Stimulated activated CD8-positive, alpha-beta memory T cell treated with anti-CD3 and anti-CD28 coated beads, Interleukin-4, amount 100 ng/mL, for 1 hour (primary cell): ENCODE data around the gene ACKR3.

Experiments used
- DNase-seq, 2 donors: peaks; one replicate each; pipeline ENCODE4 v3.0.0-alpha.2; 2020; ENCODE audit warnings: low read depth in 2 of 2, low spot score in 1 of 2

Gene ACKR3

DNA sequence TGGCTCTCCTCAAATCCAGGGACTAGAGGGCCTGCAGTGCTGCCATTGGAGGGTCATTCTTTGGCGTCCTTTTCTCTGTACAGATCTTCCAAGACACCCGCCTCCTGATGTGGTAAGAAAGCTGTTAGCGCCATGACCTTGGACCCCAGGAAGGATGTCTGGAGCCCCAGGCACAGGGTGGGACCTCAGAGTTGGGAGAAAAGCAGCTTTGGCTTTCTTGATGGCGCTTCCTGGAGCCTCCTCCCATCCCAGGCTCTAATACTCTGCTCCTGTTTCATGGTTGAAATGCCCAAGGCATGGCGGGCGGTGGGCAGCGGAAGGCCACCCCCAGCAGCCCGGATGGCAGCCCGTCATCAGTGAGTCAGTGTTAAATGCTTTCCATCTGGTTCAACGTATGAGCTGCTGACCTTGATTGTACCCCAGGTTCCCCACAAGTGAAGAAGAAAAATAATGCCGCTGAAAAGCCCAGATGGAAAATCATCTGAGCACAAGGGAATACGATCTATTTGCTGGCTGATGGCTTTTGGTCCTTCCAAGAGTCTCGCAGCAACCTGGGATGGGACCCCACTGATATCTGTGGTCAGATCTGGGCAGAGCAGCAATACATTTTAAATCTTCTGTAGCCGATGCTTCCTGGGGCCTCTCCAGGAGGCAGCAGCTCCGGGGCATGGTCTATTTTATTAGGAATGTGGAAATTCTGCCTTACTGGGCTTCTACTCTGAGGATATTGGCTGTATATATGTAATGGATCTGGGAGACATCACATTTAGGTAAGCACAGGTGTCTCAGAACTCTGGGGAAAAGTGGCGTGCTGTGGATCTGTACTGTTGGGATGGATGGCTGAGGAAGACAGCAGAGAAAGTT lies 15.1 kb downstream of the ACKR3 start:
- DNase-seq, result no peak

- DNase-seq, result no peak
Observed at GRCh38 chr2:236585966-236586365, 16.3 kb downstream of the ACKR3 start.

GRCh38 chr2:236587861-236588815 lies 18.5 kb downstream of the ACKR3 start:
- DNase-seq, result no peak

- no peak for DNase-seq
Observed at GRCh38 chr2:236588932-236589592, 19.4 kb downstream of the ACKR3 start.

DNA sequence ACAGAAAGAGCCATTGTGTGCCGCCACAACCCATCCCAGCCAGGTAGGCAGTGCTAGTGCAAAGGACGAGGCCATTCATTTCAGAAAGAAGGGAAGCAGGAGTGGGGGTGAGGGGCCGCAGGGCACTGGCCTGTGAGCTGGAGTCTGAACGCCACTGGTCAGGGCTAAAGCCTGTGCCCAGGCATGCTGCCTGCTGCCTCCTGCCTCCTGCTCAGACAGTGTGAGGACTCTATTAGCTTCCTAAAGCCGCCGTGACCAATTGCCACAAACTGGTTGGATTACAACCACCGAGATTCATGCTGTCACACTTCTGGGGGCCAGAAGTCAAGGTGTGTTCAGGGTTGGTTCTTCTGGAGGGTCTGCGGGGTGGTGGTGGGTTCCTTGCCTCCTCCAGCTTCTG lies 21.2 kb downstream of the ACKR3 start:
- DNase-seq, result no peak

GRCh38 chr2:236592821-236593220 lies 23.2 kb downstream of the ACKR3 start:
- no peak for DNase-seq

DNA sequence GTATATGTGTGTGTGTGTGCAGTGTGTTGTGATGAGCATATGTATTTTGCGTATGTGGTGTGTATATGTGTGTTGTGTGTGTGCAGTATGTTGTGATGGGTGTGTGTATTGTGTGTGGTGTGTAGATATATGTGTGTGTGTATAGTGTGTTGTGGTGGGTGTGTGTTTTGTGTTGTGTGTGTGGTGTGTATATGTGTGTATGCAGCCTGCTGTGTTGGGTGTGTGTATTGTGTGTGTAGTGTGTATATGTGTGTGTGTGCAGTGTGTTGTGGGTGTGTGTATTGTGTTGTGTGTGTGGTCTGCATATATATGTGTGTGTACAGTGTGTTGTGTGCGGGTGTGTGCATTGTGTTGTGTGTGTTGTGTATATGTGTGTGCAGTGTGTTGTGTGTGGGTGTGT lies 23.9 kb downstream of the ACKR3 start:
- no peak for DNase-seq

GRCh38 chr2:236593956-236594355 lies 24.3 kb downstream of the ACKR3 start:
- DNase-seq, result no peak

- no peak for DNase-seq
Observed at GRCh38 chr2:236597629-236598028, 28.0 kb downstream of the ACKR3 start.

DNA sequence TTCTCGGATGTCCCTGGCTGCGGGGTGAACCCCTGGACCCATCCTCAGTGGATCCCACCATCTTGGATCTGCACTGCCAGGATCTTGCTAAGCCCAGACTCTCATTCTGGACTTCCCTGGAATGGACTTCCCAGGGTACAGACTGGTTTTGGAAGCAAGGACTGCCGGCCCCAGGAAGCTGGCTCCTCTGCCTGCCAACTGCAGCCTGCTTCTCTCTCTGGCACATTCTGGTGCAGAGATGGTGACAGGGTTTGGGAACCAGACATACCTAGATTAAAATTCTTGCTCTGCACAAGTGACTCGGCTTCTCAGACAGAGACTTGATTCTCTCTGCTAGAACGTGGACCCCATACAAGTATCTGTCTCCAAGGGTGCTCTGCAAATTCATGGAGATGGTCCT lies 29.4 kb downstream of the ACKR3 start:
- no peak for DNase-seq

DNA sequence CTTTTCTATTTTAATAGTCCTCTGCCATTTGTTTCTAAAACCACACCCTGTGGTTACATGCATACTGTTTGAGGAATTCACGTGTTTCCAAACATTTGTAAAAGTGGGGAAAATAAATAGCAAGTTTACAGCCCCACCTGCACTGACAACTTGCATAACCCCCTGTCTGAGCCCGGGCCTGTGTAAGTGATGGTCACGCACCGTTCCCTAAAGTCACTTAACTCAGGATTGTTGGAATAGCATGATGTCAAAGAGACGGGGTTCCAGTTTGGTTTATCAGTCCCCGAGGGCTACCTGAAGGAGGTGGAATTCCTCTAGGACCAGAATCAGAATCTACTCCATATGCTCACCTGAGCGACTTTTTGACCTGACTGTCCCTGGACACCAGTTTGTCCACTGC lies 30.5 kb downstream of the ACKR3 start:
- no peak for DNase-seq

GRCh38 chr2:236600892-236601291 lies 31.3 kb downstream of the ACKR3 start:
- no peak for DNase-seq

DNA sequence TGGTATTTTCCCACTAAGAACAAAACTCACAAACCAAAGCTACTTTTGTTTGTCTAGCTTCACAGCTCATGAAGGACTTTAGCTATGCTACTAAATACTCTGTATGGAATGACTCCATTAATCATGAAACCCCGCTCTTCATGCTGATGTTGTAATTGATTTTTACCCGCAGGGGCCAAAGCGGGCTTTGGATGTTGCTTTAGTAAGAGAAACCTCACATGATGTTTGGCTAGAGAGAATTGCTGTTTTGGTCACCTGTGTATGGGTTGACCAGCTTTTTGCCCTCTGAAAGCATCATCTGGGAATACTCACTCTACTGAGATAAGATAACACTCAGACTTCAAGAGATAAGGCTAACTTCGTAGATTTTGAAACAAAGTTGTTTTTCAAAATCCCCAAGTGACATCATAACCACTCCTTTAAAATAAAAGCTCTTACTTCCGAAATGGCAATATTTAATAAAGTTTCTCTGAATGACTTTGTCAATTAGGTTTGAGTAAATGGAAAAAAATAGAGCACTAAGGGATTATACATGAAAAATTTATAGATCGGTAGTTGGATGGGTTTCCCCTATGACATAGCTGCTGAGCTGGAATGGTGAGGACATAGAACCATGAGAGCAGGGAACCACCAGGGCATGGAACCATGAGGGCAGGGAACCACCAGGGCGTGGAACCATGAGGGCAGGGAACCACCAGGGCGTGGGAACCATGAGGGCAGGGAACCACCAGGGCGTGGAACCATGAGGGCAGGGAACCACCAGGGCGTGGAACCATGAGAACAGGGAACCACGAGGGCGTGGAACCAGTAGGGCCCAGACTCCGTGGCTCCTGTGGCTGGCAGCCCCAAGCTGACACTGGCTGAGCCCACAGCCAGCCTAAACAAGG lies 31.9 kb downstream of the ACKR3 start:
- no peak for DNase-seq

GRCh38 chr2:236602678-236603077 lies 33.1 kb downstream of the ACKR3 start:
- DNase-seq, result no peak

DNA sequence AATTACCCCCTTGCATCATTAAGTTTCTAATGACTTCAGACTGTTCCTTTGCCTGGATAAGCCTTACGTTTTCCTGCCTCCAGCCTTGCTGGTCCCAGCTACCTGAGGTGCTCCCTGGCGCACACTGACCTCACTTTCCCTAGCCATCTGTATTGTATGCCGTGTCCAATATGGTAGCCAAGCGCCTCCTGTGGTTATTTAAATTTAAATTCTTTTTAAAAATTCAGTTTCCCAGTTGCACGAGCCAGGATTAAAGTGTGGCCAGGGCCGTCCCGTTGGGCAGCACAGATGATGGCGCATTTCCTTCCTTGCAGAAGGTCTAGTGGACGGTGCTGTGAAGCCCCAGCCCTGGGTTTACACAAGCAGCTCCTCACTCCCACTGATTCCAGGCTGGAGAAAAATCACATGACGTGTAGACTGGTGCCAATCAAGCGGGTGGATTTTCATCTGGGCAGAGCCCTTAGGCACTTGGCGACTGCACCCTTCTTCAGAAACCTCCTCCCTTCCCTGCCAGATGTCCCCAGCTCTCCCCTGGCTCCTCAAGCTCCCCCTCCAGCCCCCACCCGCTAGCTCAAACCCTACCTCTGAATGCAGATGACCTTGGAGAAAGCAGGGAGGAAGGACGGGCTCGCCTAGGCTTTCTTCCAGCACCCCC lies 33.9 kb downstream of the ACKR3 start:
- no peak for DNase-seq

GRCh38 chr2:236604575-236605344 lies 35.1 kb downstream of the ACKR3 start:
- DNase-seq, result no peak

DNA sequence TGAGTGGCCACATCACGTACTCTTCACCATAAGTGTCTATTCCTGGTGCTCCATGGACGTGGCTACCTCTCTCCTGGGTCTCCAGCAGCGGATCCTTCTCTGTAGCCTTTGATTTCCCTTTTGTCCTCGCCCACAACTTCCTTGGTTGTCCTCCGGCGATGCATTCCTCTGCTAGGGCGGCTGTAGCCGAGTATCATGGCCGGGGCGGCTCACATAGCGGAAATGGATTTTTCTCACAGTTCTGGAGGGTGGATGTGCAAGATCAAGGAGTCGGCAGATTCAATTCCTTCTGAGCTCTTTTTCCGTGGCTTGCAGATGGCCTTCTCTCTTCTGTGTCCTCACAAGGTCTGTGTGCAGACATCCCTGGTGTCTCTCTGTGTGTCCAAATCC lies 35.7 kb downstream of the ACKR3 start:
- no peak for DNase-seq

DNA sequence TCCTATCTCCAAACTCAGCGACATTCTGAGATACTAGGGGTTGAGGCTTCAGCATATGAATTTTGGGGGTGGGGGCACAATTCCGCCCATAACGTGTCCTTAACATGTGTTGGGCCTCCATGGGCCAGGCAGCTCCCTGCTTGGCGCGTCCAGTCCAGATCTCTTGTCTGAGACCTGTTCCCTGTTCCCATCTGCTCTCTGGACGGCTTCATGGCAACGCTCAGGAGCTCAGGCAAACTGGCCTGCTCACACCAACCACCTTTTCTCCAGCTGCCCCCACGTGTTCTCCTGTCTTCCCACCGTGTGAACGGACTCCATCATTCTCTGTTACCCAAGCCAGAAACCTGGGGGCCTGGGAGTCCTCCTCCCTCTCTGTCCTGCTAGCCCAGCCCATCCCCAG lies 36.4 kb downstream of the ACKR3 start:
- DNase-seq, result no peak

DNA sequence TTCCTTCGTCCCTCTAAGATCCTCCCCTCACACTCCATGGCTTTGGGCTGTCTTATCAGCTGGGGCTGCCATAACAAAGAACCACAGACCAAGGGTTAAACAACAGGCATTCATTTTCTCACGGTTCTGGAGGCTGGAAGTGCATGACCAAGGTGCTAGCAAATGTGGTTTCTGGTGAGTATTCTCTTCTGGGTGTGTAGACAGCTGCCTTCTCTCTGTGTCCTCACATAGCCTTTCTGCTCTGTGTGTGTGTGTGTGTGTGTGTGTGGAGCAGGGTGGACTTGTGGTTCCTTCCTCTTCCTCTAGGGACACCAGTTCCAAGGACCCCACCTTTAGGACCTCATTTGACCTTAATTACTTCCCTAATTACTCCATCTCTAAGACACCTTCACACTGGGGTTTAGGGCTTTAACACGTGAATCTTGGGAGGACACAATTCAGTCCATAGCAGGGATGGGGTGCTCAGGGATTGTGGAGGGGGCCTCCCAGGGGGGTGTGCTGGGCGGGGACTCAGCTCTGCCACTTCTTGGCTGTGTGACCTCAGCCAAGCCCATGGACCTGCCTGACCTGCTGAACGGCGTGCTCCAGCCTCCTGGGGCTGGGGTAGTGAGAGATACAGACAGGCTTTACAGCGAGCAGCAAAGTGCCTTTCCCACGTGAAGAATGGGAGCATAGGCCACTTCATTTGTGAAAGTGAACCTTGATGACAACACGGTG lies 38.0 kb downstream of the ACKR3 start:
- DNase-seq, result no peak
